Hepatocyte (in vitro differentiated cells): Measurements from ENCODE around the gene SORCS3. TPM values are rescaled to one million over a fixed set of nuclear protein-coding genes. Genes with fewer than 3 reads are reported as not detected.

ENCODE experiments used
- DNase-seq: peaks from one replicate; pipeline ENCODE4 v3.0.0-alpha.2; 2016; ENCODE audit warnings: low spot score
- H2AFZ ChIP-seq: fragments of 200-600 bp; sonication (generic); 2 replicates; pipeline ENCODE4 v1.6.0; 2016; ENCODE audit warnings: antibody characterized with exemption, mild to moderate bottlenecking
- H3K27ac ChIP-seq: fragments of 200-600 bp; sonication (generic); 2 replicates; pipeline ENCODE4 v1.5.1; 2016; ENCODE audit warnings: mild to moderate bottlenecking
- H3K27me3 ChIP-seq: fragments of 200-600 bp; sonication (generic); 2 replicates; pipeline ENCODE4 v1.6.1; 2016
- H3K36me3 ChIP-seq: fragments of 200-600 bp; sonication (generic); replicated peaks from 2 replicates; pipeline ENCODE4 v1.5.1; 2016; ENCODE audit warnings: low read depth; ENCODE audit not compliant: insufficient read depth
- H3K4me1 ChIP-seq: fragments of 200-600 bp; sonication (generic); 2 replicates; pipeline ENCODE4 v1.5.1; 2016; ENCODE audit warnings: mild to moderate bottlenecking, moderate library complexity; ENCODE audit not compliant: insufficient read depth
- H3K4me2 ChIP-seq: fragments of 200-600 bp; sonication (generic); 2 replicates; pipeline ENCODE4 v1.6.0; 2016
- H3K4me3 ChIP-seq: fragments of 200-600 bp; sonication (generic); 2 replicates; pipeline ENCODE4 v1.5.1; 2016; ENCODE audit warnings: mild to moderate bottlenecking
- H3K79me2 ChIP-seq: fragments of 200-600 bp; sonication (generic); 2 replicates; pipeline ENCODE4 v1.6.0; 2017; ENCODE audit warnings: mild to moderate bottlenecking
- H3K9me2 ChIP-seq: fragments of 200-600 bp; sonication (generic); replicated peaks from 2 replicates; pipeline ENCODE4 v1.6.0; 2017; ENCODE audit warnings: mild to moderate bottlenecking; ENCODE audit not compliant: insufficient read depth
- H3K9me3 ChIP-seq: fragments of 200-600 bp; sonication (generic); 2 replicates; pipeline ENCODE4 v1.5.1; 2016; ENCODE audit warnings: low read depth, mild to moderate bottlenecking
- H4K20me1 ChIP-seq: fragments of 200-600 bp; sonication (generic); 2 replicates; pipeline ENCODE4 v1.6.0; 2016; ENCODE audit warnings: mild to moderate bottlenecking; ENCODE audit not compliant: insufficient read depth, poor library complexity, severe bottlenecking
- EZH2 ChIP-seq: fragments of 200-600 bp; sonication (generic); IDR thresholded peaks from 2 replicates; pipeline ENCODE4 v1.6.1; 2016; ENCODE audit warnings: antibody characterized with exemption, mild to moderate bottlenecking, borderline replicate concordance
- EZH2phosphoT487 ChIP-seq: fragments of 200-600 bp; sonication (generic); IDR thresholded peaks from one replicate; pipeline ENCODE4 v1.6.1; 2018; ENCODE audit warnings: antibody characterized with exemption, mild to moderate bottlenecking, low read depth, moderate library complexity; ENCODE audit not compliant: unreplicated experiment, severe bottlenecking
- WGBS: methylation state at CpG from one replicate; pipeline ENCODE4 v1.1.6; 2016; ENCODE audit warnings: low lambda C conversion rate; ENCODE audit errors: missing lambda C conversion rate; 5-methylcytosine and 5-hydroxymethylcytosine counted together
- polyA plus RNA-seq: library from polyadenylated mRNA; unstranded; fragments of >200 nt; fragmentation: Nextera tagmentation; extraction: Ambion mirVana; gene quantifications from 2 replicates; pipeline ENCODE4 v1.2.1, GENCODE V29; 2016
- total RNA-seq: library from RNA; depleted of rRNA; stranded (reverse); fragments of >200 nt; gene quantifications from 2 replicates; pipeline ENCODE4 v1.2.3, GENCODE V29; 2014
- TF ChIP-seq, protein P1 (sequence below): fragments of 200-600 bp; sonication (generic); IDR thresholded peaks from 2 replicates; pipeline ENCODE4 v1.5.1; 2016; ENCODE audit warnings: antibody characterized with exemption, mild to moderate bottlenecking; ENCODE audit not compliant: poor library complexity

The SORCS3 gene
- total and polyA plus RNA-seq, 2 experiments from 2014 or later = 0.59 to 0.80 TPM

DNA sequence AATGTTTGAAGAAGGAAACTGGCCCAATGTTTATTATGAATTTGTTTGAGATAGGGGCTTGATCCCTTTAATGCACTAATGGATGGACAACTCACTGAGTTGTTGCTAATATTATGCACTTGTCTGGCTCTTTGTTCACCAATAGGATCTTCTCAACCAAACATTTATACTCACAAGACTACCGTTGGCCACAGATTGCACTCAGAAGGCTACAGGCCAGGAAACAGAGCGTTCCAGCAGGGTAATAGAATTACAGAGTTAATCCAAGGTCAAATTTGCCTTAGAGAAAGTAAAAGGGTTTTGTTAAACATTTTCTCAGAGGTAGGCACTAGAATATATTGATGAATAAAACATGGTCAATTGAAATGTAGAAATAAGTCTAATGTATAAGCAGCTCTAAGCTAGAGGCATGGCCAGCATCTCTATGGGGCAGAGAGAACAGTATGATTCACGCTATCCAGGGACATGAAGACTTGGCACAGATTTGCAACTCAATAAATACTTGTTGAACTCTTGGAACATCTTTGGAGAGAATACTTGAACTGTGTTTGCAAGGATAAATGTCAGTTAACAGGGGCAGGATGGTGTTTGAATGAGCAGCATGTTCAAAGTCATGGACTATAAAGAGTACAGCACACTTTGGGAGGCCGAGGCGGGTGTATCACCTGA lies 606.9 kb downstream of the SORCS3 start:
- H2AFZ ChIP-seq = no peak overlapping the region
- no peak overlapping the region for H3K4me3 ChIP-seq
- WGBS = 74% methylated on average over 5 of the region's 5 CpGs

DNA sequence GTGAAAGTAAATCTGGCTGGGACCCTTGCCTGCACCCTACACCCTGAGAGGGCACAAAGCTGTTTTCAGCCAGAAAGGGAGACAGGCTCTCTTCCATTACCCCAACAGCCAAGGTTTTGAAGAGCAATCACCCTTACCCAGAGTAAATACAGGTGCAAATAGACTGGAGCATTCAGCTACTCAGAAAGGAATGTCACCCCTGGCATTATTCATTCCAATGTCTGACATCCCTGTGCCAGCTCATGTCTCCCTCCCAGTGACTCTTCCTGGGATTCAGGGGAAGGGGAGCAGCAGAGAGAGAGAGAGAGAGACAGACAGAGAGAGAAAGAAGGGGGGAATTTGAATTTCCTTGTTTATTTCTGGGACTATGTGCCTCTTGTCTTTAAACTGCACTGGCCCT lies 611.8 kb downstream of the SORCS3 start:
- Histone ChIP-seq H3K27ac (no peak overlapping the region), H4K20me1 (no peaks in the 10 kb centered on the region), H3K9me2 (no peaks in the 10 kb centered on the region), H2AFZ (no peak overlapping the region), H3K4me1 (no peaks in the 10 kb centered on the region), H3K9me3 (no peaks in the 10 kb centered on the region), H3K79me2 (no peaks in the 10 kb centered on the region), H3K27me3 (no peaks in the 10 kb centered on the region), H3K4me2 (no peak overlapping the region), H3K4me3 (no peak overlapping the region), H3K36me3 (no peaks in the 10 kb centered on the region)
- TF ChIP-seq, protein P1, sequence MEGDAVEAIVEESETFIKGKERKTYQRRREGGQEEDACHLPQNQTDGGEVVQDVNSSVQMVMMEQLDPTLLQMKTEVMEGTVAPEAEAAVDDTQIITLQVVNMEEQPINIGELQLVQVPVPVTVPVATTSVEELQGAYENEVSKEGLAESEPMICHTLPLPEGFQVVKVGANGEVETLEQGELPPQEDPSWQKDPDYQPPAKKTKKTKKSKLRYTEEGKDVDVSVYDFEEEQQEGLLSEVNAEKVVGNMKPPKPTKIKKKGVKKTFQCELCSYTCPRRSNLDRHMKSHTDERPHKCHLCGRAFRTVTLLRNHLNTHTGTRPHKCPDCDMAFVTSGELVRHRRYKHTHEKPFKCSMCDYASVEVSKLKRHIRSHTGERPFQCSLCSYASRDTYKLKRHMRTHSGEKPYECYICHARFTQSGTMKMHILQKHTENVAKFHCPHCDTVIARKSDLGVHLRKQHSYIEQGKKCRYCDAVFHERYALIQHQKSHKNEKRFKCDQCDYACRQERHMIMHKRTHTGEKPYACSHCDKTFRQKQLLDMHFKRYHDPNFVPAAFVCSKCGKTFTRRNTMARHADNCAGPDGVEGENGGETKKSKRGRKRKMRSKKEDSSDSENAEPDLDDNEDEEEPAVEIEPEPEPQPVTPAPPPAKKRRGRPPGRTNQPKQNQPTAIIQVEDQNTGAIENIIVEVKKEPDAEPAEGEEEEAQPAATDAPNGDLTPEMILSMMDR = no peak
- no peak for TF ChIP-seq EZH2
- no peak for TF ChIP-seq EZH2phosphoT487
- no peak for DNase-seq

More for the DNA sequence above, 606.9 kb downstream of the SORCS3 start:
- H3K36me3 ChIP-seq = no peaks in the 10 kb centered on the region
- H4K20me1 ChIP-seq = no peaks in the 10 kb centered on the region
- no peaks in the 10 kb centered on the region for H3K79me2 ChIP-seq
- no peaks in the 10 kb centered on the region for H3K9me2 ChIP-seq
- no peaks in the 10 kb centered on the region for H3K9me3 ChIP-seq
- no peak for DNase-seq
- TF ChIP-seq EZH2 (no peak), EZH2phosphoT487 (no peak)
- TF ChIP-seq, protein P1 = no peak
- H3K4me1 ChIP-seq = no peaks in the 10 kb centered on the region
- no peak overlapping the region for H3K27ac ChIP-seq
- peaks cover 16% of the 10 kb centered on the region for H3K27me3 ChIP-seq
- no peak overlapping the region for H3K4me2 ChIP-seq

DNA sequence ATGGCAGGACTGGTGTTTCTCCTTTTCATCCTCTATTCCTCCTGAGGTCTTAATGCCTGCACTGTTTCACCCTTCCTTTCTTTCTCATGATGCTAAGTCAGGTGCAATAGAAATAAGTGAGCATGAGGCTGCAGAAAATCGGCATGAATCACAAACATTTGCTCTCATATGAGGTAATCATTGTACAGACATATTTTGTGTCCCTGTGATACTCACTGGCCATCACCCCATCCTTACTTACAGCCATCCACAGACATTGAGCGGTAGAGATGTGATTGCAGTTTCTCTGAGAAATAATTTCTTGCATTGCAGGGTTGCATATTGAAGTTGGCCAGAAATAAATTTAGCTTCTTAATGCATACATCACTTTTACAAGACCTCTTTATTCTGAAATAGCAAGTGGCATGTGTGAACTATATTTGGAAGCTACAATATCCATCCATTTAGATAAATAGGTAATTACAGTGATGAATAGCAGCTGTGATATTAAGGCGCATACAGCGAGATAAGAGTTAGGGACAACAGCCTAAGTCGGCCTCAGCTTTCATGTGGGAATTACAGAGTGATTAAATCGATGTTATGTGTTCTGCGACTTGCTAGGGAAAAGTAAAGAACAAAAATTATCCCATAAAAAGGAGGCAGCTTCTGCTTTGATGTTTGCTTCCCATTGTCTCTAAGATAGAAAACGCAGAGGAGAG lies 612.6 kb downstream of the SORCS3 start:
- DNase-seq = no peak
- no peaks in the 10 kb centered on the region for H3K79me2 ChIP-seq
- 65% methylated on average over 8 of the region's 8 CpGs for WGBS
- no peak overlapping the region for H3K27ac ChIP-seq
- H4K20me1 ChIP-seq = no peaks in the 10 kb centered on the region
- no peak overlapping the region for H3K4me3 ChIP-seq
- H3K9me2 ChIP-seq = no peaks in the 10 kb centered on the region
- H3K36me3 ChIP-seq = no peaks in the 10 kb centered on the region
- no peak overlapping the region for H3K4me2 ChIP-seq
- no peaks in the 10 kb centered on the region for H3K9me3 ChIP-seq
- H3K4me1 ChIP-seq = no peaks in the 10 kb centered on the region
- TF ChIP-seq EZH2phosphoT487 (no peak), EZH2 (no peak)
- TF ChIP-seq, protein P1 = no peak
- no peaks in the 10 kb centered on the region for H3K27me3 ChIP-seq
- H2AFZ ChIP-seq = no peak overlapping the region
